ENCODE results near the gene ZNF519.
A peak's percentile ranks its signal among the peaks of the same experiment; 100 is the strongest.
"Not testable (repeated sequence)": the region's sequence is repeated elsewhere in the genome, so short reads cannot be mapped to it uniquely, and the experiment has no call there.

The ZNF519 gene

GRCh38 chr18:14131696-14132270 is 452 bp downstream of the ZNF519 start:
- not testable (repeated sequence) for H3K9me3 ChIP-seq (ENCODE audit: severe bottlenecking); H3K36me3 ChIP-seq (ENCODE audit: low read depth); DNase-seq (ENCODE audit: low spot score); H3K27ac ChIP-seq (ENCODE audit: poor library complexity, severe bottlenecking); H3K27me3 ChIP-seq (ENCODE audit: insufficient read depth, poor library complexity, severe bottlenecking); H3K4me1 ChIP-seq (ENCODE audit: insufficient read depth, poor library complexity, severe bottlenecking)
- ATAC-seq (ENCODE audit: low read depth): peak; percentile 35
- peak overlapping the region; percentile 56 for H3K4me3 ChIP-seq (ENCODE audit: severe bottlenecking)

GRCh38 chr18:14130804-14131203 is 1.4 kb downstream of the ZNF519 start:
- not testable (repeated sequence) for H3K27ac ChIP-seq (ENCODE audit: poor library complexity, severe bottlenecking); DNase-seq (ENCODE audit: low spot score); ATAC-seq (ENCODE audit: low read depth); H3K4me3 ChIP-seq (ENCODE audit: severe bottlenecking); H3K36me3 ChIP-seq (ENCODE audit: low read depth); H3K4me1 ChIP-seq (ENCODE audit: insufficient read depth, poor library complexity, severe bottlenecking); H3K9me3 ChIP-seq (ENCODE audit: severe bottlenecking); H3K27me3 ChIP-seq (ENCODE audit: insufficient read depth, poor library complexity, severe bottlenecking)

- Histone ChIP-seq H3K4me3 (ENCODE audit: severe bottlenecking) (no peak overlapping the region), H3K9me3 (ENCODE audit: severe bottlenecking) (no peaks in the 10 kb centered on the region), H3K4me1 (ENCODE audit: insufficient read depth, poor library complexity, severe bottlenecking) (no peaks in the 10 kb centered on the region), H3K36me3 (ENCODE audit: low read depth) (peaks cover 28% of the 10 kb centered on the region), H3K27ac (ENCODE audit: poor library complexity, severe bottlenecking) (no peak overlapping the region), H3K27me3 (ENCODE audit: insufficient read depth, poor library complexity, severe bottlenecking) (no peaks in the 10 kb centered on the region)
- DNase-seq (ENCODE audit: low spot score): no peak
- no peak for ATAC-seq (ENCODE audit: low read depth)
- TF ChIP-seq CTCF (IDR thresholded peaks at IDR 0.05; ENCODE audit: poor library complexity, severe bottlenecking): no peak
Observed at GRCh38 chr18:14124689-14125088, 7.5 kb downstream of the ZNF519 start.

- TF ChIP-seq CTCF (IDR thresholded peaks at IDR 0.05; ENCODE audit: poor library complexity, severe bottlenecking): no peak
- Histone ChIP-seq H3K9me3 (ENCODE audit: severe bottlenecking) (no peaks in the 10 kb centered on the region), H3K27me3 (ENCODE audit: insufficient read depth, poor library complexity, severe bottlenecking) (no peaks in the 10 kb centered on the region), H3K36me3 (ENCODE audit: low read depth) (peaks cover 28% of the 10 kb centered on the region), H3K27ac (ENCODE audit: poor library complexity, severe bottlenecking) (no peak overlapping the region), H3K4me3 (ENCODE audit: severe bottlenecking) (no peak overlapping the region), H3K4me1 (ENCODE audit: insufficient read depth, poor library complexity, severe bottlenecking) (no peaks in the 10 kb centered on the region)
- ATAC-seq (ENCODE audit: low read depth) (no peak), DNase-seq (ENCODE audit: low spot score) (no peak)
Observed at GRCh38 chr18:14122097-14122496, 10.1 kb downstream of the ZNF519 start.

GRCh38 chr18:14120926-14121325 is 11.3 kb downstream of the ZNF519 start:
- Histone ChIP-seq H3K27me3 (ENCODE audit: insufficient read depth, poor library complexity, severe bottlenecking) (no peaks in the 10 kb centered on the region), H3K27ac (ENCODE audit: poor library complexity, severe bottlenecking) (no peak overlapping the region), H3K4me1 (ENCODE audit: insufficient read depth, poor library complexity, severe bottlenecking) (no peaks in the 10 kb centered on the region), H3K9me3 (ENCODE audit: severe bottlenecking) (peaks cover 8% of the 10 kb centered on the region), H3K36me3 (ENCODE audit: low read depth) (peaks cover 35% of the 10 kb centered on the region), H3K4me3 (ENCODE audit: severe bottlenecking) (no peak overlapping the region)
- DNase-seq (ENCODE audit: low spot score) (no peak), ATAC-seq (ENCODE audit: low read depth) (no peak)
- TF ChIP-seq CTCF (IDR thresholded peaks at IDR 0.05; ENCODE audit: poor library complexity, severe bottlenecking): no peak

- no peak for ATAC-seq (ENCODE audit: low read depth)
- no peak for TF ChIP-seq CTCF (IDR thresholded peaks at IDR 0.05; ENCODE audit: poor library complexity, severe bottlenecking)
- no peak for DNase-seq (ENCODE audit: low spot score)
- Histone ChIP-seq H3K27ac (ENCODE audit: poor library complexity, severe bottlenecking) (no peak overlapping the region), H3K9me3 (ENCODE audit: severe bottlenecking) (peaks cover 11% of the 10 kb centered on the region), H3K27me3 (ENCODE audit: insufficient read depth, poor library complexity, severe bottlenecking) (no peaks in the 10 kb centered on the region), H3K36me3 (ENCODE audit: low read depth) (peaks cover 34% of the 10 kb centered on the region), H3K4me3 (ENCODE audit: severe bottlenecking) (no peak overlapping the region), H3K4me1 (ENCODE audit: insufficient read depth, poor library complexity, severe bottlenecking) (no peaks in the 10 kb centered on the region)
Observed at GRCh38 chr18:14117606-14118005, 14.6 kb downstream of the ZNF519 start.
